GM04504 (cell line): ENCODE results near the gene IVL.

ENCODE experiments used
- DNase-seq: peaks from one replicate; pipeline ENCODE4 v3.0.0-alpha.2; 2012; ENCODE audit warnings: low read depth

IVL gene, protein sequence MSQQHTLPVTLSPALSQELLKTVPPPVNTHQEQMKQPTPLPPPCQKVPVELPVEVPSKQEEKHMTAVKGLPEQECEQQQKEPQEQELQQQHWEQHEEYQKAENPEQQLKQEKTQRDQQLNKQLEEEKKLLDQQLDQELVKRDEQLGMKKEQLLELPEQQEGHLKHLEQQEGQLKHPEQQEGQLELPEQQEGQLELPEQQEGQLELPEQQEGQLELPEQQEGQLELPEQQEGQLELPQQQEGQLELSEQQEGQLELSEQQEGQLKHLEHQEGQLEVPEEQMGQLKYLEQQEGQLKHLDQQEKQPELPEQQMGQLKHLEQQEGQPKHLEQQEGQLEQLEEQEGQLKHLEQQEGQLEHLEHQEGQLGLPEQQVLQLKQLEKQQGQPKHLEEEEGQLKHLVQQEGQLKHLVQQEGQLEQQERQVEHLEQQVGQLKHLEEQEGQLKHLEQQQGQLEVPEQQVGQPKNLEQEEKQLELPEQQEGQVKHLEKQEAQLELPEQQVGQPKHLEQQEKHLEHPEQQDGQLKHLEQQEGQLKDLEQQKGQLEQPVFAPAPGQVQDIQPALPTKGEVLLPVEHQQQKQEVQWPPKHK

GRCh38 chr1:152907686-152908601, at the start of gene IVL:
Gene IVL, plus strand, starts transcription at chr1:152908546. Its CDS starts 1,252 bp downstream, at chr1:152909798.
- DNase-seq, result no peak

DNA sequence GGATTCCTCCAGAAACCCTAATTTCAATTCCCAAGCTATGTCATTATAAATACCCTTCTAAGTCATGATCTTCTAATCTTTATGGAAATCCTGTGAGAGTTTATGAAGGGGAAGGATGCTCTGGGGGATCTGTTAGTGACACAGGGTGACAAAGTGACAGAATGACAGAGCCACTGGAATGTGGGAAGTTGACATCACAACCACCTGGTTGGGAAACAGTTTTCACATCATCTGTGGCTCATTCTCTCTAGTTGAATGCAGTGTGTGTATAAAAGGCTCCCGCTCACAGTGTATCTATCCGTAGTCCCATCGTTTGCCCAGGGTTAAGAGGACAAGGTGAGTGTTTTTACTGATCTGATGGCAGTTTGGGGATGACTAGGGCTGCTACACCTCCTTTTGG, 48.6 kb upstream of the IVL start, which contains the start of gene LCE7A:
TSS of gene LCE7A (plus strand) at position 301 of the 400 bp plus-strand sequence. CDS start 702 bp downstream, outside the sequence.
- no peak for DNase-seq

- no peak for DNase-seq
Measured at GRCh38 chr1:152860129-152860528, 48.2 kb upstream of the IVL start.

DNA sequence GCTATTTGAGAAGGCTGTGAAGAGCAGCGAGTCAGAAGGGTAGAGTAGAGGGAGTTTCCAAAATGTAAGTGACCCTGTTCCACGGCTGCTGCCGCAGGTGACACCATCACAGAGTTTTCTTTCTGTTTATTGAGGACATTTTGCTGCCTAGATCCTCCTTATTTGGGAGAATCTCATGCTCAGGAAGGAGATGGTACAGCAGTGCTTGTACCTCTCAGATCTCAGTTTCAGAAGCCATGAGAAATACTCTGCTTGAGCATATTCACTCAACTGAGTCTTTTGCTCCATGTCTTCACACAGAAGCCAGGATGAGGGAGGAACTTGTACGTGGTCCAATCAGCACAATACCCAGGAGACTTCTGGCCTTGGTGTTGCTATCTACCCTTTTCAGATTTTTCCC, 47.0 kb upstream of the IVL start:
- no peak for DNase-seq

GRCh38 chr1:152864443-152864842, 43.9 kb upstream of the IVL start:
- no peak for DNase-seq

GRCh38 chr1:152866321-152866720, 42.0 kb upstream of the IVL start:
- no peak for DNase-seq

DNA sequence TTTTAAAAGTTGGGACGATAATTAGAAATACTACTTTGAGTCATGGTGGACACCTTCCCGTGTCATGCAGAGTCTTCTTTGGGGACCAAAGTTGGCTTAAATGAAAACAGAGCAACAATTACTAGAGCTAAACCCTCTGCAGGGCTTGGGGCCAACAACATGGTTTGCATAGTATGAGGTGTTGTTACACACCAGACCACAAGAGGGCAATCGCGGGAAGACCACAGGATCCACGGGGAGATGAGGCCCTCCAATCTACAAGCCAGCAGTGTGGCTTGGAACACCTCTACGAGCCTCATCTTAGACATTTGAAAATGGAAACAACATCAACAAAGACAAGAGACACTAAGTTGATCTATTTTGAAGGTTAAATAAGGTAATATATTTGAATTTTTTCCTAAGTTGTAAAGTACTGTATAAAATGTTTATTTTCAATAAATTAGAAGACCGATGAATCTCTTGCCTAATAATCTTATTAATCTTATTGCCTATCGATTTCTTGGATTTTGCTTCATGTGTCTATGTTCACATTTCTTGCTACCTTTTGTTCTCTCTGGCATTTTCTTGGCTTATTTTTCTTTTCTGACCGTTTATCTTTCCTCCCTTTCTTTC, 38.4 kb upstream of the IVL start:
- peak; percentile 43 for DNase-seq

- DNase-seq, result no peak
Measured at GRCh38 chr1:152870831-152871730, 37.3 kb upstream of the IVL start.

- DNase-seq, result no peak
Measured at GRCh38 chr1:152871731-152872126, 36.6 kb upstream of the IVL start.

DNA sequence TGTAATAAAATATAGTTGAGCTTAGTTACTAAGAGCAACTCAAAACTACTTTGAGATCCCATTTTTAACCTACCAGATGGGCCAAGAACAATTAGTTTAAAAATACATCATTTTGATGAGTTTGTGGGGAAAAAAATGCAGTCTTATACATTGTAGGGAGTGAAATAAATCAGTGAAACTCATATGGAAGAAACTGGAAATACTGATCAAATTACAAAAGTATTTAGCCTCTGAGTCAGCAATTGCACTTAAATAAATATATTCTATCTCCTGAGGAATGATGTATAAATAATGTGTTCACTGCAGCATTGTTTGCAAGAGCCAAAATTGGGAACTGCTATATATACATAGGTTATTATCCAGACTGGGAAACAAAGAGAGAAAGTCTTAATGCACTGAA, 34.9 kb upstream of the IVL start:
- no peak for DNase-seq

GRCh38 chr1:152876827-152877226, 31.5 kb upstream of the IVL start:
- no peak for DNase-seq

DNA sequence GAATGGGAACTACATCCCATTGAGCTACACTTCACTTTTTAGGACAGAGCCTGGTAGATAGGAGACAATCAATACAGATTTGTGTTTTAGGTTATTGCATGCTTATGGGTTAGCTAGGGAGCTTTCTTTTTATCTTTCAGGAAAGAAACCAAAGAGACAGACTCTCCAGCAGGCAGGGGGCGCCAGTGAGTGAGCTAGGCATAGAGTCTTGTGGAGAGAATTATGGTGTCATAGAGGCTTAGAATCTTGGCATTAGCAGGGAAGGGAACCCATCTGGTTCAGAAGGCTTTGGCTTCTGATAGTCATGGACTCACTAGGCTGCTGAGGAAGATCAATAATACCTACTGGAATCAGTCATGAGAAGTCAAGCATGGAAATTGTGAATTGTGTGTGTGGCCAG, 30.3 kb upstream of the IVL start, which contains the start of gene SMCP:
TSS of gene SMCP (plus strand) at position 281 of the 400 bp plus-strand sequence. CDS start 6,101 bp downstream, outside the sequence.
- no peak for DNase-seq

DNA sequence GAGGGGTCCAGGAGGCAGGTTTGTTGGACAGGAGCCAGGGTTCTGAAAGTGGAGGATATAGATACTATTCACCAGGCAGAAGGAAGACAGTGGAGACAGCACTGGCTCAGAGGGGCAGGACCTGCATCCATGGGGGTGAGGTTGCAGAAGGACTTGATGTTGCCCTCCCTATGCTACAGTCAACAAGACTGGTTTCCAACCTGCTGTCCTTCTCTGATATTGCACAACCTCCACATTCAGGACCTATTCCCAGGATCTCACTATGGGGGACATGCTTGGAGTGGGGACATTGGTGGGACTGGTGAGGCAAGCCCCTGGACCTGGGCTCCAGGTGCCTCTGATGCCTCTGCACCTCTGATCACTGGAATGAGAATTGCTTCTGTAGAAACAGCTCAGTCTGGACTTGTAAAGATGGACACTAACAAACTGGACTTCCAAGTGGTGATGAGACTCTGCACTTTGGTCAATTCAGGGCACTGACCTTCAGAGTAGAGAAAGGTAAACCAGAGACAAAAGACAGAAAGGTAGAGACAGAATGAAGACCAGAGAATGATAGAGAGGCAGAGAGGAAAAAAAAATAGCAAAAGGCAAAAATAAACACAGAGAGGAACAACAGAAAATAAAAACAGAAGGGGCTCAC, 28.7 kb upstream of the IVL start:
- DNase-seq, result no peak

DNA sequence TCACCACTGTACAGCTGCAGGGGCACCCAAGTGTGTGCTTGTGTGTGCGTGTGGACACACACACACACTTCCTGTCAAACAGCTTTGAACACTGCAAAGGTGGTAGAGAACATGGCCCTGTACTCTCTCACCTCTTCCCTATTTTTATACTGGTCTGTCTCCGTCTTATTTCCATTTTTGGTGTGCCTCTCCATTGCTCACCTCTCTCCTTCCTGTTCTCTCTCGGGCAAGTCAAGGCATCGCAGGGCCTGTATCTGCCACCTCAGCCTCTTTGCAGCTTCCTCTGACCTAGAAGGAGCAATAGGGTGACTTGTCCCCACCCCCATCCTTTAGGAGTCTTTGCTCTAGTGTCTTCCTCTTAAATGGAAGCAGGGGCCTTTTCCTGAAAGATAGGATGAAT, 28.0 kb upstream of the IVL start:
- DNase-seq, result no peak

DNA sequence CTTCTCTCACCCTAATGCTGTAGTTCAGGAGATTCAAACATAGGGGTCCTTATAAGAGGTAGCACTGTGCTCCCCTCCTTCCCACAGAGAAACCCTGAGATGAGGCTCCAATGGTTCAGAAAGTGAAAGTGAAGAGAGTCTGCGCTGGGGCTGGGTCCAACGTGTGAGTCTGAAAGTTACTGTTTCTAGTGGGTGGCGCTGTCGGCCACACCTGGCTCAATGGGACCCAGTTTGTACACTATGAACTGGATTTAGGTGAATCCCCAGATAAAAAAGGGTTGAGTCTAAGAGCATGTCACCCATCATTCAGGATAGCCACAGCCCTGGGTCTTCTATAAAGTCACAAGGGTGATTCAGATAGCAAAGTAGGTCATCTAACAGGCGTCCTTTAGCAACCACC, 27.4 kb upstream of the IVL start:
- DNase-seq, result no peak

- no peak for DNase-seq
Measured at GRCh38 chr1:152884085-152884484, 24.3 kb upstream of the IVL start.

DNA sequence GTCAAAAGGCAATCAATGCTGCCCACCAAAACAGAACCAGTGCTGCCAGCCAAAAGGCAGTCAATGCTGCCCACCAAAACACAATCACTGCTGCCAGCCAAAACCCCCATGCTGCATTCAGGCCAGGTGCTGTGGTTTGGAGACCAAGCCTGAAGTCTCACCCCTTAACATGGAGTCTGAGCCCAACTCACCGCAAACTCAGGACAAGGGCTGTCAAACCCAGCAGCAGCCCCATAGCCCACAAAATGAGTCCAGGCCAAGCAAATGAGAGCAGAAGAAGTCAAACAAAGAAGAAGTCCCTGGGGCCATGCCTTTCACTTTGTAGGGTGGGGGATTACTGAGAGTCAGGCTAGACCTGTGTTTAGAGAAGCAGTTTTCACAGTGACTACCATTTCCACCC, 23.8 kb upstream of the IVL start:
- DNase-seq, result no peak

- DNase-seq, result no peak
Measured at GRCh38 chr1:152884966-152885624, 23.3 kb upstream of the IVL start.

DNA sequence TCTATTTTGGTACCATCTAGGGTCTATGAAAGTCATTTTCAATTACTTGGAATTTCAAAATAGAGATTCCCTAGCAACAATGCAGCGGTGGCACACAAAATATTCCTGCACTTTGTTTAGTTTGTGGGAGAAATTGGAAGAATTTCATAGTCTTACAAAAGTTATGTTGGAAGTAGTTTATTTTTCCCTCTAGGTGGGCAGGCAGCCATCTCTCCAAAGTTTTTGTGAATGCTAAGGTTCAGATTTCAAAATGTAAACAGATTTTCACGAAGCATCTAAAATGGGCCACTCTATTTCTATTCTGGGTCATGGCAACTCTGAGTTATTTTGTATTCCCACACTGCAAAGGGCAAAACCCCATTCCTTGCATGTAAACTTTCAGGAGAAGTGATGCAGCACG, 22.3 kb upstream of the IVL start:
- no peak for DNase-seq
